GM19438 (cell line): ENCODE results near the gene TMC2.

ENCODE experiments used
- ATAC-seq: cut with Tn5 transposase; IDR thresholded peaks from one replicate; pipeline ENCODE4 v1.9.1; 2021; ENCODE audit warnings: low read depth; ENCODE audit not compliant: unreplicated experiment

Gene TMC2

GRCh38 chr20:2619961-2620595 is 83.7 kb downstream of the TMC2 start:
- ATAC-seq = no peak

GRCh38 chr20:2624190-2624589 is 87.8 kb downstream of the TMC2 start:
- ATAC-seq = no peak

GRCh38 chr20:2625062-2625461 is 88.7 kb downstream of the TMC2 start:
- no peak for ATAC-seq

GRCh38 chr20:2626853-2627541 is 90.6 kb downstream of the TMC2 start:
- ATAC-seq = no peak

- ATAC-seq = no peak
Observed at GRCh38 chr20:2631228-2631627, 94.9 kb downstream of the TMC2 start.

GRCh38 chr20:2633381-2633780 is 97.0 kb downstream of the TMC2 start:
- ATAC-seq = no peak

GRCh38 chr20:2637246-2637645 is 100.9 kb downstream of the TMC2 start:
- ATAC-seq = no peak

- no peak for ATAC-seq
Observed at GRCh38 chr20:2640260-2640659, 103.9 kb downstream of the TMC2 start.

- ATAC-seq = no peak
Observed at GRCh38 chr20:2640899-2641298, 104.5 kb downstream of the TMC2 start.

- no peak for ATAC-seq
Observed at GRCh38 chr20:2643708-2644107, 107.3 kb downstream of the TMC2 start.

GRCh38 chr20:2651772-2652723 is 115.7 kb downstream of the TMC2 start, which contains the start of gene NOP56:
Gene NOP56, plus strand, starts transcription at chr20:2652632. Its CDS starts 29 bp downstream, at chr20:2652661.
- ATAC-seq = peak; percentile 78

GRCh38 chr20:2652724-2653555 is 116.6 kb downstream of the TMC2 start:
- ATAC-seq = peak; percentile 51

- ATAC-seq = no peak
Observed at GRCh38 chr20:2653556-2654383, 117.4 kb downstream of the TMC2 start.

- ATAC-seq = no peak
Observed at GRCh38 chr20:2654384-2654822, 118.0 kb downstream of the TMC2 start.

- no peak for ATAC-seq
Observed at GRCh38 chr20:2654831-2655230, 118.5 kb downstream of the TMC2 start.

GRCh38 chr20:2655331-2656116 is 119.2 kb downstream of the TMC2 start:
- ATAC-seq = no peak

GRCh38 chr20:2656471-2657117 is 120.2 kb downstream of the TMC2 start:
- no peak for ATAC-seq

- ATAC-seq = no peak
Observed at GRCh38 chr20:2657241-2657640, 120.9 kb downstream of the TMC2 start.
